Stimulated activated naive CD4-positive, alpha-beta T cell (primary cell): ENCODE data around the gene SULT1A1.
"Not testable (repeated sequence)": the region's sequence is repeated elsewhere in the genome, so short reads cannot be mapped to it uniquely, and the experiment has no call there.

Source experiments
- DNase-seq, 6 experiments: peaks; one replicate each; lab custom pipeline; 2025; lab: John Stamatoyannopoulos, UW

The SULT1A1 gene

DNA sequence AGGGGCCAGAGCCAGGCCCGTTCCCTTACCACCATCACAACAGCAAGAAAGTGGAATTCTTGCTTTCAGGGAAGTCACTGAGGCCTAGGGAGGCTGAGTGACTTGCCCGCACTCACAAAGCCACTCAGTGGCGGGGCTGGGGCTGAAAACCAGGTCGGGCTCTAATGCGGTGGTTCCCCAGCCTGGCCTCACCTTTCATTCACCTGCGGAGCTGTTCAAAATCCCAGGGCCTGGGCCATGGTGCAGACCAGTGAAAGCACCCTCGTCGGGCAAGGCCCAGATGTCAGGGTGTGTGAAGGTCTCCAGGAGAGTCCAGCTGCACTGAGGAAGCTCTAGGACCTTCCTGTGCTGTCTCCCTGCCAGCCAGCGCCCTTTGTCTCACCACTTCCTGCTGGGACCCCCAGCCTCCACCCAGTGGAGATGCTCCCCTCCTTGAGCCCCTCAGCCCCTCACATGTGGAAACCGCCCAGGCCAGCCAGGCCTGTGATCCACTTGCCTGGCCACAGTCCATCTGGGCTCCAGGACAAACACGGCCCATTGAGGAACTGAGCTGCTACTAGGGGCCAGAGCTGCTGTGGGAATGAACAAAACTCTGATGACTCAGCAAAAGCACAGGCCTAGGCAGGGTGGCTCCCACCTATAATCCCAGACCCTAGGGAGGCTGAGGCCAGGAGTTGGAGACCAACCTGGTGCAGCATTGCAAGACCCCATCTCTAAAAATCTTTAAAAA lies 812 bp downstream of the SULT1A1 start:
- DNase-seq: not testable (repeated sequence)

DNA sequence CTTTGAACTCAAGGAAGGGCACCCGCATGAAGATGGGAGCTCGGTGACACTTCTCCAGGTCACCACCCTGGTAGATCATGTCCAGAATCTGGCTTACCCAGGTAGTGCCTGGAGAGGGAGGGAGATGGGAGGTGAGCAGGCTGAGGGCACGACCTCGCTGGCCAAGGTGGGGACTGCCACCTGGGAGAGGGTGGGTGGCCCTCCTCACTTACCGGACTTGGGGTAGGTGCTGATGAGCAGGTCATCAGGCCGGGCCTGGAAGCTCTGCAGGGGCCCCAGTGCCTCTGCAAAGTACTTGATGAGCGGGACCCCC lies 1.4 kb downstream of the SULT1A1 start:
- not testable (repeated sequence) for DNase-seq

DNA sequence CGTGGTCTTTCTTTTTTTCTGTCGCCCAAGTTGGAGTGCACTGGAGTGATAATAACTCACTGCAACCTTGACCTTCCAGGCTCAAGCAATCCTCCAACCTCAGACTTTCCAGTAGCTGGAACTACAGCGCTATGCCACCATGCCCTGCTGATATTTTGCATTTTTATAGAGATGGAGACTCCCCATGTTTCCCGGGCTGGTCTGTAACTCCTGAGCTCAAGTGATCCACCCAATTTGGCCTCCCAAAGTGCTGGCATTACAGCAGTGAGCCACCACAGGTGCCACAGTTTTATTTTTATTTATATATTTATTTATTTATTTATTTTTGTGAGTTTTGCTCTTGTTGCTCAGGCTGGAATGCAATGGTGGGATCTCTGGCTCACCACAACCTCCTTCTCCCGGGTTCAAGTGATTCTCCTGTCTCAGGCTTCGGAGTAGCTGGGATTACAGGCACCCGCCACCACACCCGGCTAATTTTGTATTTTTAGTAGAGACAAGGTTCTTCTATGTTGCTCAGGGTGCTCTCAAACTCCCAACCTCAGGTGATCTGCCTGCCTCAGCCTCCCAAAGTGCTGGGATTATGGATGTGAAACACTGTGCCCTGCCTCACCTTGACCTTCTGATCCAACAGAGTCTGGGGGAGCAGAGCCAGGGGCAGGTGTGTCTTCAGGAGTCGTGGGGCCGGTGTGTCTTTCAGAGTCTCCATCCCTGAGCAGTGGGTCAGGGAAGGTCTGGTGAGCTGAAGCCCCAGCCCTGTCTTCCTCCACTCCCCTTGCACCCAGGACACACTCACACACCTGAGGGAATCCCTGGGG lies 2.0 kb downstream of the SULT1A1 start:
- not testable (repeated sequence) for DNase-seq

DNA sequence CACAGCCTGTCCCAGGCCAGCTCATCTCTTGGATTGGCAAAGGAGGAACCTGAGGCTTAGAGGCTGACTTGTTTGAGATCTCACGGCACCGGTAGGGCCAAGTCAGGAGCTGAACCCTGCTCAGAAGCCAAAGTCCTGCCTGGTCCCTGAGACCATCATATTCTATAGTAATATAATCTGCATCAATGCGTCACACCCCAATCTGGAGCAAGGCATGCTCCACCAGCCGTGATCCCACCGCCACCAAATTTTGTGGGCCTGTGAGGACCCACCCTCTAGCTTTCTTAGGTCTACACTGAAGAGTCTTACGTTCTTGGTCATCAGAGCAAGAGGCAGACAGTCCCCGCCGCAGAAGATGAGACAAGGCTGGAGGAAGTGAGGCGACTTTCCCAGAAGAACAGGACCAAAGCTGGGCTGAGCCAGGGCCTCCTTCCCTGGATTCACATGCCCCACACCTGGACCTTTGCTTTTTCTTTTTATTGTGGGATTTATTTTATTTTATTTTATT lies 2.7 kb downstream of the SULT1A1 start:
- no peak for DNase-seq

DNA sequence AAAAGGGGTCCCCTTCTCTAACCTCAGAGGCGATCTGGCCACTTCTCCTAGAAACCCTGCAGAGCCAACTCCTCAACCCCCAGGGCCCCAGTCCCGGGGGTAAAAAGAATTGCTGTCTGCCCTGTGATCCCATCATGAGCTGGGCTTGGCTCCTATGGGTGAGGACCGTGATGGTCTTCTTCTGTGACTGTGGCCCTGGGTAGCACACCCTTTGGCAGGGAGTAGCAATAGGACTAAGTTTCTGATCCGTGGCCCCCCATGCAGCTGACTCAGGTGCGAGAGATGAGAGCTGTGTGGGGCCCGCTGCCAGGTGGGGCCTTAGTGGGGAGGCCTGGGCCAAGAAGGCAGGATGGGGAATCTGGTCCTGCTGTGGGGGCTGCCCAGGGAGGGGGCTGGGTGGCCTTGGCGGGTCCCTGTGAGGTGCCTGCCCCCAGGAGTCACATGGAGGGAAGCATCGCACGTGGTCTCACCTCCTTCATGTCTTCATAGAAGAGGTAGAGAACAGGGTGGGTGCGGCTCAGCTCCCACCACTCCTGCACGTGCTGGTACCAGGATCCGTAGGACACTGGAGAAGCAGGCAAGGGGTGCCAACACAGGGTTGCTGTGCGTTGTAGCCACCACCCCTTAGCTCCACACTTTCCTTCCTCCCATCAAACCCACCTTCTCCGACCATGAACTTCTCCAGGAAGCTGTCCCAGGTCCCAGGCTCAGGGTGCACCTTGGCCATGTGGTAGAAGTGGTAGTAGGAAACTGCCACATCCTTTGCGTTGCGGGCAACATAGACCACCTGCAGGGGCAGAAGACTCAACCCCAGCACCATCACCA lies 3.3 kb downstream of the SULT1A1 start:
- no peak for DNase-seq

DNA sequence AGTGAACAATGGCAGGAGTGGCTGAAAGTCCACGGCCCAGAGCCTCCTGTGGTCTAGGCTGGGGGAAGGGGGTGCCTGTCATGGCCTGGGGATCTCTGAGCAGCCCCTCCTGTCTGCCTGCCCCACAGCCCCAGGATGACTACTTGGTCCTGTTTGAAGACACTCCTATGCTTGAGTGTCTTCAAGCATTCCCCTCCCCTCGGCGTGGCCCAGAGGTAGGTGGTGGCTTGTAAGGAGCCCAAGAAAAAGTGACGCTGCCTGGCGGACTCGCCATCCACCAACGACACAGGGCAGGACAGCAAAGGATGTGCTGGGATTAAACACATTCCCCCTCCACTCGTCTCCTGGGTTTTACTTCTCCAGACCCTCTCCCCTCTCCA lies 5.7 kb downstream of the SULT1A1 start:
- DNase-seq: no peak

DNA sequence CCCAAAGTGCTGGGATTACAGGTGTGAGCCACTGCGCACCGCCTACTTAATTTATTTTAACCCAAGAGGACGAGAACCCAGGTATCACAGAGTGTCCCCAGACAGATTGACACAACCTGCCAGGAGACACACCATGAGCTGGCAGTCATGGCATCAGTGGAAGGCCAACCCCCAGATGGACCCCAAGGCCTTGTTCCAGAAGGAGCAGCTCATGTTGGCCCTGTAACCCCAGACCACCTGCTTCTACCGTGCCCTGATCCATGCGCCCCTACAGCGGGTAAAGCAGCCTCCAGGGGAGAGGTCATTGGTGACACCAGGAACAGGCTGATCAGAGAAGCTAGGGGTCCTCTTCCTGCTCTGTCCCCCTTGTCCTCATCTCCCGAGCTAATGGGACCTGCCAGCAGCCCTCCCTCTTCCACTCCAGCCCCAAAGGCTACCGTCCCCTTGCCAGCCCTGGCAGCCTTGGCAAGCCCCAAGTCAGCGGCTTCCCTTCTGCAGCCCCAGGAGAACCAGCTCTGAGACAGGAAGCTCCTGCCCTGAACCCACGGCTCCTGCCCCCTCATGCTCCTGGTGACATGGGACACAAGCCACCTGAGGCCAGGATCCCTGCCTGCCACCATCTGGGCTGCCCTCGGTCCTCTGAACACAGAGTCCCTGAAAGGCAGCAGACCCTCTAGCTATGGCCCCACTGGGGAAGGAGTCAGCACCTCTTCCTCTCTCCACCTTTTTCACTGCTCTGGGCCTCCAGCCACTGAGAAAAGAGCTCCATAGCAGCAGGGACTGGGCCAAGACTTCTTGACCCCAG lies 6.3 kb downstream of the SULT1A1 start:
- DNase-seq: no peak

DNA sequence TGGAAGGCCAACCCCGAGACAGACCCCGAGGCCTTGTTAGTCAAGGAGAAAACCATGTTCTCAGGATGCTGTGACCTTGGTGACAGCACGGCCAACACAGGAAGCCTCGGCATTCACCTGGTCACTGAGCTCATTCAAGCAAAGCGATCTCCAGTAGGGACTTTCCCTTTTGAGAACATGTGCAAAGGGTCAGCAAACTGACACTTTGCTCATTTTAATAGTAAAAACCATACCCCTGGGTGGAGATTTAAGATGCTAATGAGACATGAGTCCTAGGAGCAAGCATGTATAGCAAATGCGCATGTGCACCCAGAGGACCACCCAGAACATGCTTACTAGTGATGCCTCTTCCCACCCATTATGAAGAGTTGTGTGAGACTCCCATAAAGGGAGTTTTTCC lies 7.3 kb downstream of the SULT1A1 start:
- DNase-seq: no peak

DNA sequence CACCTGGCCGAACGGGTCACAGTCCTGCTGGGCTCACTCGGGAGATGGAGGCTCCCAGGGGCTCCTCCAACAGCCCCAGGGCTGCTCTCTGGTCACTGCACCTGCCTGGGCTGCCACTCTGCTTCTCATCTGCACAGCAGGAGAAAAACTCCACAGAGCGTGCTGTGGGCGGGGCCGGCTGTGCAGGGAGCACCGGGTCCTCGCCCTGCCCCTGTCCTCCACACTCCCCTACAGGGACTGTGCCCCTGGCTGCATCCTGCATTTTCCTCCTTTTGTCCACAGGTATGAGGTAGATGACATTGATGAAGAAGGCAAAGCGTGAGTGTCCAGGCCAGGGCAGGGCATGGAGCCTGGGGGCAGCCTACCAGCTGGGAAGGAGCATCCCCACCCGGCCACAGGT lies 7.8 kb downstream of the SULT1A1 start:
- not testable (repeated sequence) for DNase-seq

DNA sequence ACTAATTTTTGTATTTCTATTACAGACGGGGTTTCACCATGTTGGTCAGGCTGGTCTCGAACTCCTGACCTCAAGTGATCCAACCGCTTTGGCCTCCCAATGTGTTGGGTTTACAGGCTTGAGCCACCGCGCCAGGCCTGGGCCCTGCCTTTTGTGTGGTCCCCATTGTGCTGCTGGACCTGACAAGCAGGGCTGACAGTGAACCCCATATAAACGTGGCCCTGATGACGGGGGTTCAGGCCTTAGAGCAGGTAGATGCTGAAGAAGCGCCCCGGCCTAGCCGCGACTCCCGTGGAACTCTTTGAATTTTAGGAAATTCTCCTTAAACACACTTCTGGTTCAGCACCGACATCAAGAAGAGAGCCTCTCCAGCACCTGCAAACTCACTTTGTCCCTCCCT lies 8.3 kb downstream of the SULT1A1 start:
- not testable (repeated sequence) for DNase-seq

DNA sequence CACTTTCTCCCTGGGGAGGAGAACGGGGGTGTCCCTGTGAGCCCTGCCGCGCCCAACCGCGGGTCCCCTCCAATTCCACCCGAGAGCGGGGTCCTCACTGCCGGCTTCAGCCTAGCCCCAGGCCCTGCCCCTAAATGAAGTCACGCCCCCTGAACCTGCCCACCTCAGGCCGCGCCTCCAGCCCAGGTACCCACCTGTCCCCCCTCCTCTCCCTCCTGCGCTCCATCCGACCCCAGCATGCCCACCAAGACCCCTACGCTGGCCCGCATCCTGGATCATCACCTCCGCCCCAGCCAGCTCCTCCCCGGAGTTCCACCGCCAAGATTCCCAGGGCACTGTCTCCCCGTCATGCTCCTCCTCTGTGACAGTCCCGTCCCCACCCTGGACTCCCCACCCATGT lies 8.9 kb downstream of the SULT1A1 start:
- DNase-seq: not testable (repeated sequence)

DNA sequence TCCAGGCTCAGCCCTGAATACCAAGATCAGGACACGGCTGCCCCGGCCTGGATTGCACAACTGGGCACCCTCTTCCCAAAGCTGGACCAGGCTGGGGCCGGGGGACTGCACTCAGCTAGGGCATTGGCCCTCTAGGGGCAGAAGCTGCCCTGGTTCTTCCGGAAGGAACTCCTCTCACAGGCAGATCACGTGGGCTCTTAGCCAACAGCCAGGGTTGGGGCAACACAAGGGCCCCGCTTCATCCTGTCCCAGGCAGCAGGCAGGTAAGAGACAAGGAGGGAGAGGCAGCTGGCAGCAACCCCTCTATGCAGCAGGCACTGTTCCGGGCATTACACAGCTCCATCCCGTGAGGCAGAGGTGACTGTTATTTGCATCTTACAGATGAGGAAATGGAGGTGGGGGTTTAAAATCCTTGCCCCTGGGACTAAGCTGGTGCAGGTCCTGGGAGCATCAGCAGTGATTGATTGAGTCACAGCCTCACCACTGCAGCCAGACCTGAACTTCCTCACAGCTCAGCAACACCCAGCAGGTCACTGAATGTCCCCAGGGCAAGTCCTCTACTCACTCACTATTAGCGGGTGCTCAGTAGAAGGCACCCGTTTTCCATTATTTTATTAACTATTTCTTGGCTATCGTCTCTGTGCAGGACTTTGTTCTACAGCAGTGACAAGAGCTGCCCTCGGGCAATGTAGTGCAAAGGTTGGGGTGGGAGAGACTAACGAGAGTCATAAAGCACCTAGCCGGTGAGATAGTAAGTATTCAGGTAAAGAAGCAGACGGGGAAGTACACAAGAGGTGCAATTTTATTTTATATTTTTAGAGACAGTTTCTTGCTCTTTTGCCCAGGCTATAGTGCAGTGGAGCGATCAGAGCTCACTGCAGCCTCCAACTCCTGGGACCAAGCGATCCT lies 10.2 kb downstream of the SULT1A1 start:
- not testable (repeated sequence) for DNase-seq

DNA sequence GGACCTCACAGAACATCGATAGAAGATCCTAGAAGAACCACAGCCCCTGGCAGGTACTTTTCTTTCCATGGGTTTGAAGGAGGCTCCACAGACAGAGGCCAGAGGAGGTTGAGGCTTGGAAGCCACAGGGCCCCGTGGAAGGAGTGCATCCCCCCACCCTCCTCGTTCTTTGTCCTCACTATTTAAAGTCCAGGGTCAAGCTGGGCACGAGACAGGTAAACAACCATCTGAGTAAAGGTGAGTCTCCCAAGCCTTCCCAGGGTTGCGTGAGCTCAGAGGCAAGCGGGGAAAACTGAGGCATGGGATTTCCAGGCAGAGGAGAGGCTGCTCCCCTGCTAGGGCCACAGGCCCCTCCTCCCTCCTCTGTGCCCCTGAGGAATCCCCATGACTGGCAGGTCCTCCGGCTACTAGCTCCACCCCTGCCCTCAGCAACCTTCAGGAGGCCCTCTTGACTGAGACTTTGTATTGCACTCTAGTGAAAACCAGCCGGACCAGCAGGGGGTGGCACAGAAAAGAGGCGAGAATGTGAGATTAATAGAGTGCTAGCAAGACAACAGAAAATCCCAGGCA lies 12.1 kb downstream of the SULT1A1 start:
- no peak for DNase-seq

DNA sequence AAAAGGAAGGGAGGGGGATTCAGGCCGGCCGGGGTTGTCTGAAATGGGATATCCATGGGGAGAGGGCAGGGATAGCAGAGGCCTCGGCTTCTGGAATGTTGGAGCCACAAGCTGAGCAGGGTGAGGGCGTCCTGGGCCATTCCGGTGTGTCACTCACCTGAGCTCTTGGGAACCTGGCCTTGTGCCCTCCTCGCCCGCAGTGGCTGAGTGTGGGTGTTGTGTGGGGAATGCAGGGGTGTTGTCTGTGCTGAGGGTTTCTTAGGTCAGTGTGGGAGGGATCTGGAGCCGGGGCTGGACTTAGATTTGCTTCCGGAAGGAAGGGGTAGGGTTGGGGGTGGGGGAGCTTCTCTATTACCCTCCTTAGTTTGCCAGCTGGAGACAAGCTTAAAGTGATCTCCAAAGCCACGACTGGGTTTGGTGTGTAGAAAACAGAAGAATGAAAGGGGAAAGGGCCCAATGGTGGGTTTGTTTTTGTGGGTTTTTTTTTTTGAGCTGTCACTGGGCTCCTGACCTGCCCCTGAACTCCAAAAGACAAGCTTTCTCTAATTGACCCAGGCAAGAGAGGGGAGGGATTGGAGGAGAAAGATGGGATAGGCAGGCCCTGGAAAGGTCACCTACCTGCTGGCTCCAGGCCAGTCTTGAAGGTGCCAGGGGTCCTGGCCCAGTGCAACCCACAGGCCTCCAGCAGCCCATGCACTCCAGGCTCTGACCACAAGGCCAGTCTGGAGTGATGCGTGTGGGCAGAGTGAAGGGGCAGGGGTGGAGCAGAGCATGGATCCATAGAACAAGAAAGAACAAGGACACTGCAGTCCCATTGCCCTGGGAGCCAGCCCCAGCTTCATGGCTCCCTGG lies 12.8 kb downstream of the SULT1A1 start, which contains the start of gene SULT1A2:
Gene SULT1A2, minus strand, starts transcription at position 211 of the 852 bp plus-strand sequence. CDS start 1,120 bp downstream, outside the sequence.
- DNase-seq: no peak

DNA sequence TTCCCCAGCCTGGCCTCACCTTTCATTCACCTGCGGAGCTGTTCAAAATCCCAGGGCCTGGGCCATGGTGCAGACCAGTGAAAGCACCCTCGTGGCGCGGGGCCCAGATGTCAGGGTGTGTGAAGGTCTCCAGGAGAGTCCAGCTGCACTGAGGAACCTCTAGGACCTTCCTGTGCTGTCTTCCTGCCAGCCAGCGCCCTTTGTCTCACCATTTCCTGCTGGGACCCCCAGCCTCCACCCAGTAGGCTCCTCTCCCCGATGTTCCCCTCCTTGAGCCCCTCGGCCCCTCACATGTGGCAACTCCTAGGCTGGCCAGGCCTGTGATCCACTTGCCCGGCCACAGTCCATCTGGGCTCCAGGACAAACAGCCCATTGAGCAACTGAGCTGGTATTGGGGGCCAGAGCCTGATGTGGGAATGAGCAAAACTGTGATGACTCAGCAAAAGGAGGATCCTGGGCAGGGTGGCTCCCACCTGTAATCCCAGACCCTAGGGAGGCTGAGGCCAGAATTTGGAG lies 13.7 kb downstream of the SULT1A1 start:
- no peak for DNase-seq

DNA sequence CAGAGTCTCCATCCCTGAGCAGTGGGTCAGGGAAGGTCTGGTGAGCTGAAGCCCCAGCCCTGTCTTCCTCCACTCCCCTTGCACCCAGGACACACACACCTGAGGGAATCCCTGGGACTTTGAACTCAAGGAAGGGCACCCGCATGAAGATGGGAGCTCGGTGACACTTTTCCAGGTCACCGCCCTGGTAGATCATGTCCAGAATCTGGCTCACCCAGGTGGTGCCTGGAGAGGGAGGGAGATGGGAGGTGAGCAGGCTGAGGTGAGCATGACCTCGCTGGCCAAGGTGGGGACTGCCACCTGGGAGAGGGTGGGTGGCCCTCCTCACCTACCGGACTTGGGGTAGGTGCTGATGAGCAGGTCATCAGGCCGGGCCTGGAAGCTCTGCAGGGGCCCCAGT lies 14.4 kb downstream of the SULT1A1 start:
- DNase-seq: not testable (repeated sequence)

DNA sequence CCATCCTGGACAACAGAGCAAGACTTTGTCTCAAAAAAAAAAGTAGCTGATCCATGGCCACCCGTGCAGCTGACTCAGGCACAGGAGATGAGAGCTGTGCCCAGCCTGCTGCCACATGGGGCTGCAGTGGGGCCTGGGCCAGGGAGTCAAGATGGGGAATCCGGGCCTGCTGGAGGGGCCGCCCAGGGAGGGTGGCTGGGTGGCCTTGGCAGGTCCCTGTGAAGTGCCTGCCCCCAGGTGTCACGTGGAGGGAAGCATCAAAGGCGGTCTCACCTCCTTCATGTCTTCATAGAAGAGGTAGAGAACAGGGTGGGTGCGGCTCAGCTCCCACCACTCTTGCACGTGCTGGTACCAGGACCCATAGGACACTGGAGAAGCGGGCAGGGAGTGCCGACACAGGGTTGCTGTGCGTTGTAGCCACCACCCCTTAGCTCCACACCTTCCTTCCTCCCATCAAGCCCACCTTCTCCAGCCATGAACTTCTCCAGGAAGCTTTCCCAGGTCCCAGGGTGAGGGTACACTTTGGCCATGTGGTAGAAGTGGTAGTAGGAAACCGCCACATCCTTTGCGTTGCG lies 16.8 kb downstream of the SULT1A1 start:
- no peak for DNase-seq

DNA sequence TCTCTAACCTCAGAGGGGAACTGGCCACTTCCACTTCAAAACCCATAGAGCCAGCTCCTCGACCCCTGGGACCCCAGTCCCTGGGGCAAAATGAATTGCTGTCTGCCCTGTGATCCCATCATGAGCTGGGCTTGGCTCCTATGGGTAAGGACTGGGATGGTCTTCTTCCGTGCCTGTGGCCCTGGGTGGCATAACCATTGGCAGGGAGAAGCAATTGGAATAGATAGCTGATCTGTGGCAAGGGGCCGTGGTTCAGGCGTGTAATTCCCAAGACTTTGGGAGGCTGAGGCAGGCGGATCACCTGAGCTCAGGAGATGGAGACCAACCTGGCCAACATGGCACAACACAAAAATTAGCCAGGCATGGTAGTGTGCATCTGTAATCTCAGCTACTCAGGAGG lies 17.3 kb downstream of the SULT1A1 start:
- DNase-seq: no peak

DNA sequence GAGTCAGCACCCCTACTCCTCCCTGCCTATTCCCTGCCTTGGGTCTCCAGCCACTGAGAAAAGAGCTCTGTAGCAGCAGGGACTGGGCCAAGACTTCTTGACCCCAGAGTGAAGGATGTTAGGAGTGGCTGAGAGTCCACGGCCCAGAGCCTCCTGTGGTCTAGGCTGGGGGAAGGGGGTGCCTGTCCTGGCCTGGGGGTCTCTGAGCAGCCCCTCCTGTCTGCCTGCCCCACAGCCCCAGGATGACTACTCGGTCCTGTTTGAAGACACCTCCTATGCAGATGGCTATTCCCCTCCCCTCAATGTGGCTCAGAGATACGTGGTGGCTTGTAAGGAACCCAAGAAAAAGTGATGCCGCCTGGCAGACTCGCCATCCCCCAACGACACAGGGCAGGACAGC lies 18.5 kb downstream of the SULT1A1 start:
- DNase-seq: no peak
